Measurements from ENCODE around the gene ATP6V1F. TPM values are rescaled to one million over a fixed set of nuclear protein-coding genes. Genes with fewer than 3 reads are reported as not detected.
A peak's percentile ranks its signal among the peaks of the same experiment; 100 is the strongest.

Gene ATP6V1F
- polyA plus RNA-seq, 3 donors: 327 to 593 (median 511) TPM

DNA sequence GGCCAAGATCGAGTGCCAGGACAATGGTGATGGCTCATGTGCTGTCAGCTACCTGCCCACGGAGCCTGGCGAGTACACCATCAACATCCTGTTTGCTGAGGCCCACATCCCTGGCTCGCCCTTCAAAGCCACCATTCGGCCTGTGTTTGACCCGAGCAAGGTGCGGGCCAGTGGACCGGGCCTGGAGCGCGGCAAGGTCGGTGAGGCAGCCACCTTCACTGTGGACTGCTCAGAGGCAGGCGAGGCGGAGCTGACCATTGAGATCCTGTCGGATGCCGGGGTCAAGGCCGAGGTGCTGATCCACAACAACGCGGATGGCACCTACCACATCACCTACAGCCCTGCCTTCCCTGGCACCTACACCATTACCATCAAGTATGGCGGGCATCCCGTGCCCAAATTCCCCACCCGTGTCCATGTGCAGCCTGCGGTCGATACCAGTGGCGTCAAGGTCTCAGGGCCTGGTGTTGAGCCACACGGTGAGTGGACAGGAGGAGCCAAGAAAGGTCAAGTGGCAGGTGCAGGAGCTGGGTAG lies 17.8 kb upstream of the ATP6V1F start:
- Histone ChIP-seq H4K20me1 (ENCODE audit: insufficient read depth, low read length) (no peaks in the 10 kb centered on the region), H3K4me1 (ENCODE audit: control insufficient read depth in 1 of 2, insufficient read depth in 2 of 2, low read length in 2 of 2) (no peaks in the 10 kb centered on the region), H3K9ac (ENCODE audit: insufficient read depth, low read length, poor library complexity, severe bottlenecking) (no peak overlapping the region)

DNA sequence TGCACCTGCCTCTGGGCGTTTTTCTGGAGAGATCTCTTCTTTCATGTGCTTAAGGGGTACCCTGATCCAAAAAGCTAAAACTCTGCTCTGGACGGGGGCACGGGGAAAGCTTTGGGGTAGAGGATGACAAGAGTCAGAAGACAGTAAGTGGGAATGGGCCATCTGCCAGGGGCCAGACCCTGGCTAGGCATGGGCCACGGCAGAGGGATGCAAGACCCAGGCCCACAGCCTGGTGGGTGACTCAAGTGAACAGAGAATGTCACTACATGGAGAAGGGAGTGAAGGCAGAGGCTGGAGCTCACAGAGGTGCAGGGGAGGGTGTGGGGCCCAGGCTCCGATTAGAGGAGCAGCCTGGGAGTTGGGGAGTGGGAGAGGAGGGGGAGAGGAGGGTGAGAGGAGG lies 17.2 kb upstream of the ATP6V1F start:
- no peak overlapping the region for H3K27ac ChIP-seq (ENCODE audit: low read depth in 1 of 2, low read length in 2 of 2)
- H3K27me3 ChIP-seq (ENCODE audit: control insufficient read depth in 2 of 2, insufficient read depth in 2 of 2, low read length in 2 of 2): no peaks in the 10 kb centered on the region
- no peak overlapping the region for H3K9ac ChIP-seq (ENCODE audit: insufficient read depth, low read length, poor library complexity, severe bottlenecking)
- no peaks in the 10 kb centered on the region for H3K4me1 ChIP-seq (ENCODE audit: control insufficient read depth in 1 of 2, insufficient read depth in 2 of 2, low read length in 2 of 2)
- no peak overlapping the region for H2AFZ ChIP-seq (ENCODE audit: insufficient read depth, low read depth, low read length, poor library complexity, severe bottlenecking)
- Mint-ChIP-seq H3K4me3 (no peak overlapping the region), H3K27ac (no peak overlapping the region), H3K9me3 (no peaks in the 10 kb centered on the region), H3K36me3 (no peaks in the 10 kb centered on the region), H3K4me1 (peaks cover 3% of the 10 kb centered on the region), H3K27me3 (ENCODE audit: low read depth in 3 of 3) (peaks cover 2 to 5% (median 4%) of the 10 kb centered on the region in 3 donors)
- no peak overlapping the region for H3K4me3 ChIP-seq (replicated peaks in 1 of 3; ENCODE audit: low read depth in 2 of 3, low read length in 3 of 3)
- no peaks in the 10 kb centered on the region for H4K20me1 ChIP-seq (ENCODE audit: insufficient read depth, low read length)
- TF ChIP-seq, protein P1, sequence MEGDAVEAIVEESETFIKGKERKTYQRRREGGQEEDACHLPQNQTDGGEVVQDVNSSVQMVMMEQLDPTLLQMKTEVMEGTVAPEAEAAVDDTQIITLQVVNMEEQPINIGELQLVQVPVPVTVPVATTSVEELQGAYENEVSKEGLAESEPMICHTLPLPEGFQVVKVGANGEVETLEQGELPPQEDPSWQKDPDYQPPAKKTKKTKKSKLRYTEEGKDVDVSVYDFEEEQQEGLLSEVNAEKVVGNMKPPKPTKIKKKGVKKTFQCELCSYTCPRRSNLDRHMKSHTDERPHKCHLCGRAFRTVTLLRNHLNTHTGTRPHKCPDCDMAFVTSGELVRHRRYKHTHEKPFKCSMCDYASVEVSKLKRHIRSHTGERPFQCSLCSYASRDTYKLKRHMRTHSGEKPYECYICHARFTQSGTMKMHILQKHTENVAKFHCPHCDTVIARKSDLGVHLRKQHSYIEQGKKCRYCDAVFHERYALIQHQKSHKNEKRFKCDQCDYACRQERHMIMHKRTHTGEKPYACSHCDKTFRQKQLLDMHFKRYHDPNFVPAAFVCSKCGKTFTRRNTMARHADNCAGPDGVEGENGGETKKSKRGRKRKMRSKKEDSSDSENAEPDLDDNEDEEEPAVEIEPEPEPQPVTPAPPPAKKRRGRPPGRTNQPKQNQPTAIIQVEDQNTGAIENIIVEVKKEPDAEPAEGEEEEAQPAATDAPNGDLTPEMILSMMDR (IDR thresholded peaks at IDR 0.05): no peak
- intact Hi-C loops (cut with micrococcal nuclease): no loop called here
- H3K9me3 ChIP-seq (replicated peaks in 1 of 2; ENCODE audit: control insufficient read depth in 1 of 2, insufficient read depth in 1 of 2, low read length in 2 of 2): no peaks in the 10 kb centered on the region
- H3K79me2 ChIP-seq (ENCODE audit: insufficient read depth, low read length): no peaks in the 10 kb centered on the region
- H3K36me3 ChIP-seq (replicated peaks in 1 of 2; ENCODE audit: control insufficient read depth in 1 of 2, insufficient read depth in 2 of 2, low read length in 2 of 2): no peaks in the 10 kb centered on the region
- WGBS (ENCODE audit: insufficient coverage): 84% methylated on average over 5 of the region's 5 CpGs
- no peak overlapping the region for H3K4me2 ChIP-seq (replicated peaks; ENCODE audit: extremely low read depth, low read length, poor library complexity, severe bottlenecking)
- no peak for DNase-seq

More for the DNA sequence above, 17.8 kb upstream of the ATP6V1F start:
- 95% methylated on average over 25 of the region's 25 CpGs for WGBS (ENCODE audit: insufficient coverage)
- Histone ChIP-seq H3K27ac (ENCODE audit: low read depth in 1 of 2, low read length in 2 of 2) (no peak overlapping the region), H3K9me3 (replicated peaks in 1 of 2; ENCODE audit: control insufficient read depth in 1 of 2, insufficient read depth in 1 of 2, low read length in 2 of 2) (no peaks in the 10 kb centered on the region), H3K4me2 (replicated peaks; ENCODE audit: extremely low read depth, low read length, poor library complexity, severe bottlenecking) (no peak overlapping the region), H3K27me3 (ENCODE audit: control insufficient read depth in 2 of 2, insufficient read depth in 2 of 2, low read length in 2 of 2) (no peaks in the 10 kb centered on the region), H2AFZ (ENCODE audit: insufficient read depth, low read depth, low read length, poor library complexity, severe bottlenecking) (no peak overlapping the region), H3K4me3 (replicated peaks in 1 of 3; ENCODE audit: low read depth in 2 of 3, low read length in 3 of 3) (no peak overlapping the region), H3K36me3 (replicated peaks in 1 of 2; ENCODE audit: control insufficient read depth in 1 of 2, insufficient read depth in 2 of 2, low read length in 2 of 2) (no peaks in the 10 kb centered on the region), H3K79me2 (ENCODE audit: insufficient read depth, low read length) (no peaks in the 10 kb centered on the region)
- Mint-ChIP-seq H3K9me3 (no peaks in the 10 kb centered on the region), H3K4me3 (no peak overlapping the region), H3K4me1 (peaks cover 3% of the 10 kb centered on the region), H3K36me3 (no peaks in the 10 kb centered on the region), H3K27me3 (ENCODE audit: low read depth in 3 of 3) (peaks cover 4 to 5% (median 4%) of the 10 kb centered on the region in 3 donors), H3K27ac (peak overlapping the region in 2 of 7 donors; percentile 9 to 57)
- DNase-seq: no peak
- intact Hi-C loops (cut with micrococcal nuclease): loop anchor here in 1 of 2 donors (5.0 kb wide), 1 partner anchor 32 kb away; no protein-coding TSS in a partner anchor
- TF ChIP-seq, protein P1 (IDR thresholded peaks at IDR 0.05): no peak

All from CD14-positive monocyte (primary cell).